ENCODE measurements around the gene RADIL.

The RADIL gene

GRCh38 chr7:4882169-4883032 is 1.1 kb downstream of the RADIL start:
- DNase-seq (ENCODE audit: low read depth in 2 of 3, low spot score in 1 of 3), result no peak

GRCh38 chr7:4880218-4880617 is 3.3 kb downstream of the RADIL start:
- DNase-seq (ENCODE audit: low read depth in 2 of 3, low spot score in 1 of 3), result no peak

GRCh38 chr7:4879396-4880081 is 4.0 kb downstream of the RADIL start:
- DNase-seq (ENCODE audit: low read depth in 2 of 3, low spot score in 1 of 3), result no peak

- no peak for DNase-seq (ENCODE audit: low read depth in 2 of 3, low spot score in 1 of 3)
These were observed 4.9 kb downstream of the RADIL start for GRCh38 chr7:4878336-4879335.

DNA sequence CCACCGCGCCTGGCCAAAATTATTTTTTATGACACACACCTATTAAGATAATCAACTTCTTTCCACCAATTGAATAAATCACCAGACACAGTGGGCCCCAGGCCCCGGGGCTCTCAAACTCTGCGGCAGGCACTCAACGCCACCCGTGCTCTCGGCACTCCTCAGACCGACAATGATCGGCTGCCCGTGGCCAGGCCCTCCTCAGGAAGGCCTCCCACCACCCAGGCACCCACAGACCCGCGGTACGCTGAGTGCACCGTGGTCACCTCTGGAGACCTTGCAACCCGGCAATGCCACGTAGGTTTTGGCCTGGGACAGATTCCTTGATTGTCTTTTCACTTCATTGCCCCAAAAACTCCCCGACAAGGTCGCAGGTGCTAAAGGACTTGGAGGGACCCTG is 6.9 kb downstream of the RADIL start:
- DNase-seq (ENCODE audit: low read depth in 2 of 3, low spot score in 1 of 3), result no peak

DNA sequence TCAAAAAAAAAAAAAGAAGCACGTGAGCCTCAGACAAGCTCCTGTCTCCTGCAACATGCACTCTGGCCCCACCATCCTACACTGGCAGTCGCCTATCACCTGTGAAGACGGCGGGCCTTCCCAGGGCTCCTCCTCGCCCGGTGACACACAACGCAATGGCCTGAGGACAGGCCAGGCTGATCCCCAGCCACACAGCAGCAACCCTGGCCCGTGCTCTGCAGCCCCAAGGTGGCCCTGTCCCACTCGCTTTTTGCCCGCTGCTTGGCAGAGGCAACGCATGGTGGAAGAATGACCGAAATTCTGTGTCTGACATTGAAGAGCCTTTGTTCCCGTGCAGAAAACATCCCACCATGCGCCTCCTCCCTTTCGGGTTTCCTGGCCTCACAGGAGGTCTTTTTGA is 8.1 kb downstream of the RADIL start:
- DNase-seq (ENCODE audit: low read depth in 2 of 3, low spot score in 1 of 3), result no peak

DNA sequence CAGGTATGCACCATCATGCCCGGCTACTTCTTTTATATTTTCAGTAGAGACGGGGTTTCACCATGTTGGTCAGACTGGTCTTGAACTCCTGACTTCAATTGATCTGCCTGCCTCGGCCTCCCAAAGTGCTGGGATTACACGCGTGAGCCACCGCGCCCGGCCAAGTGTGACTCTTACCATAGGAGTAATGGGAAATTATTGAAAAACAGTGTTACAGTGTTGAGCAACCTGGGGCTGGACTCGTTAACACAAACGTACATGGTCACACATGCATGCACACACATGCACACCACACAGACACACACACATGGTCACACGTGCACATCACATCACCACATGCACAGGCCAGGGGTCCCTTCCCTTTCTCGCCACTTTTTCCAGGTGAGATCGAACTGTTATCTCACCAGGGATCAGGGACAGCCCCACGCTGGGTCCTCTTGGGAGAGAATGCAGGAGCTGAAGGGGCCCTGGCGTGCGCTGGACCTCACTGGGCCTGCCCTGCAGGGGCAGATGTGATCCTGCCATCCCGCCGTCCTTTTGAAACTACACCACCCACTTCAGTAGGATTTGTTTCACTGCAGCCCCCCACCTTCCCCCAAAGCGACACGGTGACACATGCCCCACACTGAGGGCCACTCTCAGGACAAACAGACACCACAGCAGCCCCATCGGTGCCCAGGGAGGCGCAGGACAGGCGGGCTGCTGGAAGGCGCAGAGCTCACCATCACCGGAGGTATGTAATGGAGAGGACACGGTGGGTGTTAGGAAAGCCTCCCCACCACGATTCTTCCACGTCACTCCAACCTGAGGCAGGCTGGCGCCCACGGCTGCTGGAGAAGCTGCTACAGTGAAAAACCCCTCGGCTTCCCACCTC is 10.2 kb downstream of the RADIL start:
- no peak for DNase-seq (ENCODE audit: low read depth in 2 of 3, low spot score in 1 of 3)

- DNase-seq (ENCODE audit: low read depth in 2 of 3, low spot score in 1 of 3), result no peak
These were observed 11.4 kb downstream of the RADIL start for GRCh38 chr7:4871930-4872675.

- no peak for DNase-seq (ENCODE audit: low read depth in 2 of 3, low spot score in 1 of 3)
These were observed 12.3 kb downstream of the RADIL start for GRCh38 chr7:4871056-4871680.

DNA sequence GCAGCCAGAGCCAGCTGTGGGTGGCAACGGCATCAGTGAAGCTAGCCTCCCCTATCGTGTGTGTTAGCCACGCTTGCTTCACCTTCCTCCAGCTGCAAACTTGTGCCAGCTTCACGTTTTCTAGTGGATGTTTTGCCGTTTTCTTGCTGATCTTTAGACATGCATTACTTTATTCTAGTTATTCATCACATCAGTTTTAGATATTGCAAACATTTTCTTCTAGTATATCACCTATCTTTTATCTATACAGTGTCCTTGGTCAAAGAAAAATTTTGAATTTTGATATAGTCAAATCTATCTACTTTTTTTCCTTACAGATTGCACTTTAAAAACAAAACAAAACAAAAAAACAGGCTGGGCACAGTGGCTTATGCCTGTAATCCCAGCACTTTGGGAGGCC is 15.0 kb downstream of the RADIL start:
- DNase-seq (ENCODE audit: low read depth in 2 of 3, low spot score in 1 of 3), result no peak

DNA sequence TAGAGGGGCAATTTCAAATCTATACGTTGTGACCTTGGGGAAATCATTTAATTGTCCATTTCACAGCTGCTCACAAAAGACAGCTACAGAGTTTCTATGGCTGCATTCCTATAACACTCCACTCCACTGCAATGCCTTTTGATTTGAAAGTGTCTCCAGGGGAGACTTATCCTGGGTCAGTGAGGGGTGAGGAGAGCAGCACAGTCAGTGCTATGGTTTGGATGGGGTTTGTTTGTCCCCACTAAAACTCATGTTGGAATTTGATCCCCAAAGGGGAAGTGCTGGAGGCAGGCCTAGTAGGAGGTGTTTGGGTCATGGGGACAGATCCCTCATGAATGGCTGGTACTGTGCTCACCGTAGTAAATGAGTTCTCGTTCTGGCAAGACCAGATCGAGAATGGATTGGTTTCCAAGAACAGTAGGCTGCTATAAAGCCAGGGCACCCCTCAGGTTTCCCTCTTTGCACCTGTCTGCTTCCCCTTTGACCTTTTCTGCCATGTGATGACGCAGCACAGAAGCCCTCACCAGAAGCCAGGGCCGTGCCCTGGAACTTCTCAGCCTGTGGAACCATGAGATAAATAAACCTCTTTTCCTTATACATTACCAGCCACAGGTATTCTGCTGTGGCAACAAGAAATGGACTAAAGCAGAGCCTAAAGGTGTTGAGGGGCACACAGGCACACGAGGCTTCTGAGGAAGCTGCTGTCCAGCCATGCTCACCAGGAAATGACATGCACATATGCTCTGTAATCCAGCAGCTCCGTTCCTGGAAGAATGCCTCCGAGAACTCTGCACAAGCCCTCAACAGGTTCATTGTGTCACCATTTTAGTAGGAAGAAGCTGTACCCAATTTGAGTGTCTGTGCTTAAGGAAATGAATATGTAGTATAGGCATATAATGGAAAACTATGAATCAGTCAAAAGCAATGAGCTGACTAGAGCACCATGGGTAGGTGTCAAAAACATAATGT is 16.7 kb downstream of the RADIL start:
- no peak for DNase-seq (ENCODE audit: low read depth in 2 of 3, low spot score in 1 of 3)

DNA sequence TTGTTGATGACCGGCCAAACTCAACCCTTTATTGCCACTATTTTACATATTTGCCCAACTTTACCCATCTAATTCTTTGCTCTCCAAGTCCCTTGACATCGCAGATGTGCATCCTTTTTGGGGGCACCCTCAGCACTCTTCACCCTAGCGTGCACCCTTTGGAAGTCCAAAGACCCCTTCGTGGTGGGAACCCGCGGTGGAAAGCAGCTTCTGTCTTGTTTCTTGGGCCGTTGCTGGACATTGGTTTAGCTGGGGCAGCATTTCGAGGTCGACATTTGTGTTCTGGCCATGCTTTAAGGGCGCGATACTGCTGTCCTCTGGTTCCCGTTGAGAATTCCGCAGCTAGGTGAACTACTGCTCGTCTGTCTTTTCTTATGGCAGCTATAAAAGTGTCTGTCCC is 21.4 kb downstream of the RADIL start:
- no peak for DNase-seq (ENCODE audit: low read depth in 2 of 3, low spot score in 1 of 3)

- DNase-seq (ENCODE audit: low read depth in 2 of 3, low spot score in 1 of 3), result no peak
These were observed 21.8 kb downstream of the RADIL start, which contains the start of gene PAPOLB for GRCh38 chr7:4861673-4862072. TSS of gene PAPOLB (minus strand) at chr7:4862030. CDS start at chr7:4861810, 220 bp downstream.

- no peak for DNase-seq (ENCODE audit: low read depth in 2 of 3, low spot score in 1 of 3)
These were observed 22.3 kb downstream of the RADIL start for GRCh38 chr7:4861227-4861626.

DNA sequence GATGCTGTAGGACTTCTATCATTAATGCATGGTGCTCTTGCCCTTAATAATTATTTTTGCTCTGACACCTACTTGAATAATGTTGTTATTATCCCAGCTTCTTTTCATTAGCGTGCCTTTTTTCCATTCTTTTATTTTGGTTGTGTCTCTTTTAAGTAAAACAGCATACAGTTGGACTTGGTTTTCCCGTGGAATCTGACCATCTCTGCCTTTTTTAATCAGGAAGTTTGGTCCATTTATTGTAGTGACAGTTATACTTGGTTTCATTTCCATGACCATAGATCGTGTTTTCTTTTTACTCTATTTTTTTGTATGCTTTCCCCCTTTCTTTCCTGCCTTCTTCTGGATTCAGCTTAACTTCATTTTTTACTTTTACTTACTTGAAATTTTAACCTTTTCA is 26.3 kb downstream of the RADIL start:
- no peak for DNase-seq (ENCODE audit: low read depth in 2 of 3, low spot score in 1 of 3)

GRCh38 chr7:4856336-4857057 is 27.0 kb downstream of the RADIL start:
- DNase-seq (ENCODE audit: low read depth in 2 of 3, low spot score in 1 of 3), result no peak

DNA sequence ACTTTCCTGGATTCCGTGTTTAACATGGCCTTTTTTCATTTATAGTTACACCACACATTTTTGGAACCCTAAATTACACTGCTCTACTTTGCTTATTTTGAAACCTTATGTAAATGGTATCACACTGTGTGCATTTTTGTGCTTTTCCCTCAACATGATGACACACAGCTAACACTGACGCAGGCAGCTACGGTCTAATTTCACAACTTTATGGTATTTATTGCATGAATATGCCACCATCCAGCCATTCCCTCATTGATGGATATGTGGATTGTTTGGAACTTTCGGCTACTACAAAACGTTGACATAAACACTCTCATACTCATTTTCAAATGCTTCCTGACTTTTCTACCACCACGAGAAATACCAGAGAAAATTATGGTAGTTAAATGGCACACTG is 28.6 kb downstream of the RADIL start:
- no peak for DNase-seq (ENCODE audit: low read depth in 2 of 3, low spot score in 1 of 3)
